HG03025 (cell line): ENCODE measurements around the gene CCDC40.

Source experiments
- ATAC-seq: cut with Tn5 transposase; IDR thresholded peaks from one replicate; pipeline ENCODE4 v1.9.1; 2021; ENCODE audit warnings: mild to moderate bottlenecking, moderate library complexity; ENCODE audit not compliant: unreplicated experiment, low FRiP score

Gene CCDC40

GRCh38 chr17:80110927-80111701, 74.7 kb downstream of the CCDC40 start:
- ATAC-seq: no peak

- ATAC-seq: no peak
Measured at GRCh38 chr17:80111702-80112470, 75.4 kb downstream of the CCDC40 start.

- ATAC-seq: no peak
Measured at GRCh38 chr17:80112471-80113032, 76.1 kb downstream of the CCDC40 start.

- no peak for ATAC-seq
Measured at GRCh38 chr17:80113033-80113484, 76.6 kb downstream of the CCDC40 start.

- no peak for ATAC-seq
Measured at GRCh38 chr17:80114758-80115157, 78.3 kb downstream of the CCDC40 start.

- no peak for ATAC-seq
Measured at GRCh38 chr17:80115159-80115558, 78.7 kb downstream of the CCDC40 start.

- ATAC-seq: no peak
Measured at GRCh38 chr17:80116276-80116920, 80.0 kb downstream of the CCDC40 start.

GRCh38 chr17:80116921-80117380, 80.5 kb downstream of the CCDC40 start:
- no peak for ATAC-seq

GRCh38 chr17:80117491-80118401, 81.3 kb downstream of the CCDC40 start:
- no peak for ATAC-seq

- no peak for ATAC-seq
Measured at GRCh38 chr17:80118601-80119270, 82.3 kb downstream of the CCDC40 start.

GRCh38 chr17:80119271-80119791, 82.9 kb downstream of the CCDC40 start:
- ATAC-seq: no peak

- no peak for ATAC-seq
Measured at GRCh38 chr17:80119839-80120238, 83.4 kb downstream of the CCDC40 start.

GRCh38 chr17:80122026-80122575, 85.7 kb downstream of the CCDC40 start:
- ATAC-seq: no peak

GRCh38 chr17:80122926-80123505, 86.6 kb downstream of the CCDC40 start:
- ATAC-seq: no peak

GRCh38 chr17:80123791-80124190, 87.3 kb downstream of the CCDC40 start:
- no peak for ATAC-seq

- ATAC-seq: no peak
Measured at GRCh38 chr17:80124351-80124981, 88.0 kb downstream of the CCDC40 start.

GRCh38 chr17:80125656-80126448, 89.4 kb downstream of the CCDC40 start:
- ATAC-seq: no peak
